ENCODE data around the gene PSMC3. TPM values are rescaled to one million over a fixed set of nuclear protein-coding genes. Genes with fewer than 3 reads are reported as not detected.
"Not testable (repeated sequence)": the region's sequence is repeated elsewhere in the genome, so short reads cannot be mapped to it uniquely, and the experiment has no call there.

PSMC3 gene
- total RNA-seq, 1 donor = 128 TPM

DNA sequence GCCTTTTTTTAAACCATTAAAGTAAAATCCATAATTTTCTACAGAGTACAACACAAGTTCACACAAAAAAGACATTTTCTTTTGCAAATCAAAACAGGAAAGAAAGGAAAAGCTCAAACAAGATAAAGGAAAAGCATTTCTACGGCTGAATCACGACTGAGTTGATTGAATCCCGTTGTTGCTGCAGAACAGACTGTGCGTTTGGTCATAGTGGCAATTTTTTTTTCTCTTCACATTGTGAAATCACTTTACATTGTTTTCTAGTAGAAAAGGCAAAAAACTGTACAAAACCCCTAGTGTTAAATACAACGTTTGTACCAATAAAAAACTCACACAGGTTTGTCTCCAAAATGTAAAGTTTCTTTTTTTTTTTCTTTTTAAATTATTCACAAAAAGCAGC lies 40.0 kb upstream of the PSMC3 start:
- TF ChIP-seq, protein P1, sequence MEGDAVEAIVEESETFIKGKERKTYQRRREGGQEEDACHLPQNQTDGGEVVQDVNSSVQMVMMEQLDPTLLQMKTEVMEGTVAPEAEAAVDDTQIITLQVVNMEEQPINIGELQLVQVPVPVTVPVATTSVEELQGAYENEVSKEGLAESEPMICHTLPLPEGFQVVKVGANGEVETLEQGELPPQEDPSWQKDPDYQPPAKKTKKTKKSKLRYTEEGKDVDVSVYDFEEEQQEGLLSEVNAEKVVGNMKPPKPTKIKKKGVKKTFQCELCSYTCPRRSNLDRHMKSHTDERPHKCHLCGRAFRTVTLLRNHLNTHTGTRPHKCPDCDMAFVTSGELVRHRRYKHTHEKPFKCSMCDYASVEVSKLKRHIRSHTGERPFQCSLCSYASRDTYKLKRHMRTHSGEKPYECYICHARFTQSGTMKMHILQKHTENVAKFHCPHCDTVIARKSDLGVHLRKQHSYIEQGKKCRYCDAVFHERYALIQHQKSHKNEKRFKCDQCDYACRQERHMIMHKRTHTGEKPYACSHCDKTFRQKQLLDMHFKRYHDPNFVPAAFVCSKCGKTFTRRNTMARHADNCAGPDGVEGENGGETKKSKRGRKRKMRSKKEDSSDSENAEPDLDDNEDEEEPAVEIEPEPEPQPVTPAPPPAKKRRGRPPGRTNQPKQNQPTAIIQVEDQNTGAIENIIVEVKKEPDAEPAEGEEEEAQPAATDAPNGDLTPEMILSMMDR (IDR thresholded peaks at IDR 0.05; ENCODE audit: insufficient read depth, low read length) = no peak

DNA sequence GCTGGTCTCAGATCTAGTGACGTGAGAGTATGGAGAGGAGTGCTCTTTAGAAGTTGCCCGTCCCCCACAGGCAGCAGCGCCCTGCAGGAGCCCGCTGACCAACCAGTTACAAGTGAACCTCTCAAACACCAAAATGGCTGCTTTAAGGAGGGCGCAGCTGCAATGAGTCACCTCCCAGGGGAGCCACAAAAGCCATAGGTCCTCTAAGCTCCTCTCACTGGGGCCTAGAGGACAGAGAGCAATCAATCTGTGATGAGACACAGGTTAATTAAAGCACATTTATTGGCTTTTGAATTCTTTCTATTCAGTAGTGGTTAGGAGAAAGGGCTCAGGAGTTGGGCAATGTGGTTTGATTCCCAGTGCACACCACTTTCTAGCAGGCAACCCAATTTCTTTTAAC lies 38.2 kb upstream of the PSMC3 start:
- DNase-seq (ENCODE audit: low read depth) = no peak
- TF ChIP-seq, protein P1 (IDR thresholded peaks at IDR 0.05; ENCODE audit: insufficient read depth, low read length) = no peak

More for the DNA sequence above, 40.0 kb upstream of the PSMC3 start:
- DNase-seq (ENCODE audit: low read depth) = peak; percentile 83
- no peak overlapping the region for H3K4me3 ChIP-seq (ENCODE audit: low read depth, low read length)

DNA sequence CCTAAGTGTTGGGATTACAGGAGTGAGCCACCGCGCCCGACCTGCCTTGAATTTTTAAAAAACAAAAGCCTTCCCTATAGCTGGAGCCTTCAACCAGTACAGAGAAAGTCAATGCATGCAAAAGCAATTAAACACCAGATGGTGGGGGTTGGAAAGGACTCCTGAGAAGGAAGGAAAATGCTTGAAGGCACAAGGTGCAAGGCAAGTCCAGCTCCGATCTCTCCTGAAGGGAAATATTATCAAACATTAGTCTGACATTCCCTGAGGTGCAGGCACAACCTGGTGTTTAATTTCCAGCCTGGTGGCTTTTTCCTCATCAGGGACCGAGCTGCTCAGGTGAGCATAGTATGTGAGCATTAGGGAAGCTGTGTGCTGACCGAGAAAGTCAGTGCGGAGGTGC lies 35.6 kb upstream of the PSMC3 start:
- TF ChIP-seq, protein P1 (IDR thresholded peaks at IDR 0.05; ENCODE audit: insufficient read depth, low read length) = no peak
- H3K4me3 ChIP-seq (ENCODE audit: low read depth, low read length) = no peak overlapping the region
- no peak for DNase-seq (ENCODE audit: low read depth)

More for the DNA sequence above, 38.2 kb upstream of the PSMC3 start:
- no peak overlapping the region for H3K4me3 ChIP-seq (ENCODE audit: low read depth, low read length)

DNA sequence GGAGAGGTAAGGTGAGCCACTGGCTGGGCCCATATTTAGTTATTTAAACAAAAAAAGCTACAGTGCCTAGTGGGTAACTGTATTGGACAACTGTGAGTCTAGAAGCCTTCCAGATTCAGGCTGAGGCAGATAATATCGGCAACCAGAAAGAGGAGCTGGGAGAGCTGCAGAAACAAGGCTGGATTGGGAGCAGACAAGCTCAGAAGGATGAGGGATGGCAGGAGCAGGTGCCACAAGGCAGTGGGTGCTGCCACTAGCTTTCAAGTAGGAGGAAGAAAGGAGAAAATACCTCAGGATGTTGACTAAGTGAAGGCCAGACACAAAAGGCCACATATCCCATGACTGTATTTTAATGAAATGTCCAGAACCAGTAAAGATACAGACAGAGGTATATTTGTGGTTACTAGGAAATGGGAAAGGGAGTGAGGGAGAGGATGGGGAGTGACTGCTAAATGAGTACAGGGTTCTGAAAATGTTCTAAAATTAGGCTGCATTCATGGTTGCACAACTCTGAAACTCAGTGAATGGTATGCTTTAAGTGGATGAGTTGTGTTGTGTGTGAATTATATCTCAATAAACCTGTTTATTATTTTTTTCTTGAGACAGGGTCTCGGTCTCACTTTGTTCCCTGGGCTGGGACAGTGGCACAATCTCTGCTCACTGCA lies 34.5 kb upstream of the PSMC3 start:
- H3K4me3 ChIP-seq (ENCODE audit: low read depth, low read length) = no peak overlapping the region
- TF ChIP-seq, protein P1 (IDR thresholded peaks at IDR 0.05; ENCODE audit: insufficient read depth, low read length) = no peak
- no peak for DNase-seq (ENCODE audit: low read depth)

DNA sequence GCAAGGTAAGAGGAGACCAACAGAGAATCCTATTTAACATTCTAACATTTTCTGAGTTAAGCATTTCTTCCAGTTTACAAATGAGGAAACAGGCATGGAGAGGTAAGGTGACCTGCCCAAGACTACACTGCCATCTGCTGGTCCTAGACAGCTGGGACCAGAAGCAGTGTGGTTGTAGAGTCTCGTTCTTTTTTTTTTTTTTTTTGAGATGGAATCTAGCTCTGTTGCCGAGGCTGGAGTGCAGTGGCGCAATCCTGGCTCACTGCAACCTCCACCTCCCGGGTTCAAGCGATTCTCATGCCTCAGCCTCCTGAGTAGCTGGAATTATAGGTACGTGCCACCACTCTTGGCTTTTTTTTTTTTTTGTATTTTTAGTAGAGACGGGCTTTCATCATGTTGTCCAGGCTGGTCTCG lies 28.0 kb upstream of the PSMC3 start:
- not testable (repeated sequence) for H3K4me3 ChIP-seq (ENCODE audit: low read depth, low read length)
- TF ChIP-seq, protein P1 (IDR thresholded peaks at IDR 0.05; ENCODE audit: insufficient read depth, low read length) = peak; percentile 91
- DNase-seq (ENCODE audit: low read depth) = peak; percentile 90

DNA sequence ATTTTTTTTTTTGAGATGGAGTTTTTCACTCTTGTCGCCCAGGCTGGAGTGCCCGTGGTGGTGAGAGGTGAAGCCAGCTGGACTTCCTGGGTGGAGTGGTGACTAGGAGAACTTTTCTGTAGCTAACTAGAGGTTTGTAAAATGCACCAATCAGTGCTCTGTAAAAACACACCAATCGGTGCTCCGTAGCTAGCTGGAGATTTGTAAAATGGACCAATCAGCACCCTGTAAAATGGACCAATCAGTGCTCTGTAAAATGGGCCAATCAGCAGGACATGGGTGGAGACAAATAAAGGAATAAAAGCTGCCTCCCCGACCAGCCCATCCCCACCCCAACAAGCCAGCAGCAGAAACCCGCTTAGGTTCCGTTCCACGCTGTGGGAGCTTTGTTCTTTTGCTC lies 27.1 kb upstream of the PSMC3 start:
- DNase-seq (ENCODE audit: low read depth) = no peak
- H3K4me3 ChIP-seq (ENCODE audit: low read depth, low read length) = no peak overlapping the region
- TF ChIP-seq, protein P1 (IDR thresholded peaks at IDR 0.05; ENCODE audit: insufficient read depth, low read length) = no peak

DNA sequence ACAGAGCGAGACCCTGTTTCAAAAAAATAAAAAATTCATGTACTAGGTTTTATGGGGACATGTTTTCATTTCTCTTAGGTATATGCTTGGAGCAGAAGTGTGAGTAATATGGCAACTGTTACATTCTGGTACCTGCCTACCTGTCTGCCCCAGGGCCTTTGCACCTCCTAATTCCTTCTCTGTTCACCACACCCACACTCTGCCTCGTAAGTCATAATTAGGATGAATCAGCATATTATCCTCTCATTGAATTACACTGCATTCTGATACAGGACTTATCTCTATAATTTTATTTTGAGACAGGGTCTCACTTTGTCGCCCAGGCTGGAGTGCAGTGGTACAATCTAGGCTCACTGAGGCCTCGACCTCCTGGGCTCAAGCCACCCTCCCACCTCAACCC lies 25.8 kb upstream of the PSMC3 start:
- DNase-seq (ENCODE audit: low read depth) = no peak
- TF ChIP-seq, protein P1 (IDR thresholded peaks at IDR 0.05; ENCODE audit: insufficient read depth, low read length) = no peak
- H3K4me3 ChIP-seq (ENCODE audit: low read depth, low read length) = no peak overlapping the region

Data from fibroblast of the aortic adventitia (primary cell).